Activated CD4-positive, alpha-beta T cell treated with anti-CD3 and anti-CD28 coated beads, Interleukin-2, amount 50 U/mL, for 4 hours (primary cell): ENCODE measurements around the gene ANKS1B.

ENCODE experiments used
- DNase-seq, 2 experiments: peaks; one replicate each; pipeline ENCODE4 v3.0.0-alpha.2; 2020

The ANKS1B gene

DNA sequence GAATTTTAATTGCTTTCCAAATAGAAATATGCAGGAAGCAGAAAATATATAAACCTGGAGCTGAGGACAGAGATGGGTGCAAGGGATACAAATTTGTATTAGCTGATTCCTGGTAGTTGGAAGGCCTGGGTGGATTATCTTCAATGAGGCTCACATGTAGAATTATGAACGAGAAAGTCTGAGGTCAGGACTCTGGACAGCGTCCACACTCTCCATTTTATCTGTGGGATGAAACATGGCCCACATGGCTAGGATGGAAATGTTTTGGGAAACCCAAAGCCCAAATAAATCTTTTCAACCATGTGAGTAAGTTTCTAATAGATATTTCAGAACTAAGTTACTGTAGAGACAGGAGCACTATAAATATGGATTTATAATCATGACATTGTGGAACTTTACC lies 1083.5 kb downstream of the ANKS1B start:
- DNase-seq, result no peak

DNA sequence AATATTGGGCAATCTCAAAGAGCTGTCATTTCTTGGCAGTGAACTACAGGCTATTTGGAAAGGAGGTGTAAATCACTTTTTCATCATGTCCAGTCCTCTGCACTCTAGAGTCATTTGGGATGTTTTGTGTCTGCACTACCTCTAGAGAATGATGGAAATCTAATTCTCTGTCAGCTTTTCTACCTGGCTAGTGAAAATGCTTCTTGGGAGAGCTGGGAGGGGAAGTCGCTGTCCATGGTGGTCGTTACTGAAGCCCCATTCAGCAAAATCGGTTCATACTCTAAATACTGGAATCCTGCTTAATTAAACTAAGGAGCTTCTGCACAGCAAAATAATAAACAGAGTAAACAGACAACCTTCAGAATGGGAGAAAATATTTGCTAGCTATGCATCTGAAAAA lies 1087.8 kb downstream of the ANKS1B start:
- DNase-seq, result no peak

DNA sequence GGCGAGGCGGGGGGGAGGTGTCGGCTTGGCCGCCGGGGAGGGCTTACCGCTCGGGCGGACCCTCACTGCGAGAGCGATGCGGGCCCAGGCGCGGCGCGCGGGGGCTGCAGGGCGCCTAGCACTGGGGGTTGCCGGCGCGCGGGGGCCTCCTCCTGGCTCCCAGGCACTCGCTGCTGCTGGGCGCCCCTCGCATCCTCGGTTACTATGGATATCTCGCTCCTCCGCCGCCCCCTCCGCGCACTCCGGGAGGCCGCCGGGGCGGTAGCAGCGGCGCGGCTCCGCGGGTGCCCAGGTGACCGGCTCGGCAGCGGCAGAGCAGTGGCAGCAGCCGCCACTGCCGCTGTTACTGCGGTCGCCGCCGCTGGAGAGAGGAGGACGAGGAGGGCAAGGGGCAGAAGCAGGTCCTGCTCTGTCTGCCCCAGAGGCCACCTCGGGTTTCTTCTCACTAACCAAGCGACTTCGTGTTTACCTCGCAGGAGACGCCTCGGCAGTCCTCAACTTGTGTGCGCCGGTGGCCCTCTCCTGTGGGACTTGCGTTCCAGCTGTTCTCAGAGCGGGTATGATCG lies 1089.6 kb downstream of the ANKS1B start:
- DNase-seq, result no peak

DNA sequence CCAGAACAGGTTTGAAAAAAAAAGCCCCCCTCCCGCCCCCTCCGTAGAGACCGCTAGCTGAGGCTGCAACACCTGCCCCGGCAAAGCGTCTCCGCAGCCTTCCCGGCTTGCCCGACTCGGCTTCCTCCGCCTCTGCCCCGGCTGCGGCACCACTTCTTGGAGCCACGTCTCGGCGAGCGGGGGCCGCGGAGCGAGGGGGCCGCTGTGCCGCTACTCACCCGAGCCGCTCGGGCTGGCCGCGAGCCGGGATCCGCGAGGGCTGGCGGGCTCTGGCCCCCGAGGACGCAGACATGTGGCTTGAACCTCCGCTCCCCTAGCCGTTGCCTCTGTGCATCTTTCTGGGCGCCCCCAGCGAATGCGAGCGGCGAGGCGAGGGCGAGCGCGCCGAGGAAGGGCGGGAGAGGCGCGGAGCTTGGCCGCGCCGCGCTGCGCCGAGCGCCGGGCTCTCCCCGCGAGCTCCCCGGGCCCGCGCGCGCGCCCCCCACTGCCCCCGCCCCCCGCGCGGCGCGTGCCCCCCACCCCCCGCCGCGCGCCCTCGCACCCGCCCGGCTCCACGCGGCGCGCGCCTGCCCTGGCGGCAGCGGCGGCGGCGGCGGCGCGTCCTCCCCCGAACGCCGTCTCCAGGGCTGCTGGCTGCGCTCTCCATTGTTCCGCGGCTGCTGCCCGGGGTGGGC lies 1090.2 kb downstream of the ANKS1B start:
- no peak for DNase-seq

DNA sequence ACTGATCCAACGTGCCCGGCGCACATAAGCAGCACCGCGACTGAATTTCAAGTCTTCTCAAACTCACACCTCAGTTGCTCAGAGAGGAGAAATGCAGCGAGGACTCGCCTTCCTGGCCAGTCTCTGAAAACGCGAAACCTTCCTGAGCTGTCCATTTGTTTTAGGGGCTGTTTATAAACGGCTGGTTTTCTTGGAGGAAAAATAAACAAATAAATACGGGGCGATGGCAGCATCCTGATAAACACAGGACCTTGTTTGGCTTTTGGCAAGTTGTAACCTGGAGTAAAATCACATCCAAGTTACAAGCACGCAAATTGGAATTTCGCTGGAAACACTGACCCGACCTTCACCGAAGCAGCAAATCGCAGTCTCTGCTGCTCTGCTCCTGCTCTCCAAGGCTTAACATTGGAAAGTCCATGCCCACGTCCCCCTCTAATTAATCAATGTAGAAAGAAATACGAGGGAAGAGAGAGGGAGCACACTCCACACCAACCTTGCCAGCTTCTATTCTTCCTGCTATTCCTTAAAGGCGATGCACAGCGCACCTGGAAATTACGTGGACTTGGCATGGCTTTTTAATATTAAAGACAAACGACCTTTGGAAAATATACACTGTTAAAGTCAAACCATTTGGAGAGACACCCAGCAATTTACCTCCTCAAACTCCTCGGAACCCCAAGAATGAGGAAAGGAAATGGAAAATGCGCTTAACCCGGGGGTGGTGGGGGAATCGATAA lies 1090.9 kb downstream of the ANKS1B start:
- no peak for DNase-seq

DNA sequence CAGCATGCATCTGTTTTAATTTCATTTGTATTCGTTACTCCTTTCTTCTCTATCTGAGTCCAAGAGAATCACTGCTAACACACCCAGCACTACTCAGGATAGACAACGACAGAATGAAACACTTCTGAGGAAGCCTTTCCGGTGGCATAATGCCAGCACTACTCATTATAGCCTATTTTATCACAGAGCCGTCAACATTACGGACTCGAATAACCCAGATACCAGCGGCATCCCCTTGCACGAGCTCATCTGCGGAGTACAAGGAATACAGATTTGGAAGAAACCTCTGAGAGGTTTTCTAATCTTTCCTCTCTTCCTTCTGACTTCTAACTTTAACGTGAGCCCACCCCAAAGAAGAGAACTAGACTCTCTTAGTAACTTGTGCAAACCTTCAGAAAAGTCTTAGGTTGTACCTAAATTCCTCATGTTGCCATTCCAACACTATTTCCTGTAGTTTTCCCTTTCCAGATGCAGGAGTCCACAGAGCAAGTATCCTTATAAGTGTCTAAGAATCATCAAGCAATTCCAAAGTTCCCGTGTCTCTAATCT lies 1091.5 kb downstream of the ANKS1B start:
- no peak for DNase-seq

DNA sequence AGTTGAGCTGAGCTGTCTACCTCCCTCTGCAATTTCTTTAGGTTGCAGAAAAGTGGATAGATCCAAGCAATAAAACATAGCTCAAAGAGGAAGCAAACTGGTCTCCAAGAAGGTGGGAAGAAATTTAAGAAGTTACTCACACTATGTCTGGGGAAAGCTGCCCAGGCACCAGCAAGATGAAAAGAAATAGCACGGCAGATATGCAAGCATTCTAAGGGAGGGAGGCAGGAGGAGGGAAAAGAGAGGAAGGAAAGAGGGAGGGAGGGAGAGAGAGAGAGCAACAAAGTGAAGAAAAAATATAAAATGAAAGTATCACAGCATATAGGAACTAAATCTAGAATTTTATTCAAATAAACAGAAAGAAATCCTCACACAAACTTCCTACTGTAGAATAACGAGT lies 1099.0 kb downstream of the ANKS1B start:
- DNase-seq, result no peak

DNA sequence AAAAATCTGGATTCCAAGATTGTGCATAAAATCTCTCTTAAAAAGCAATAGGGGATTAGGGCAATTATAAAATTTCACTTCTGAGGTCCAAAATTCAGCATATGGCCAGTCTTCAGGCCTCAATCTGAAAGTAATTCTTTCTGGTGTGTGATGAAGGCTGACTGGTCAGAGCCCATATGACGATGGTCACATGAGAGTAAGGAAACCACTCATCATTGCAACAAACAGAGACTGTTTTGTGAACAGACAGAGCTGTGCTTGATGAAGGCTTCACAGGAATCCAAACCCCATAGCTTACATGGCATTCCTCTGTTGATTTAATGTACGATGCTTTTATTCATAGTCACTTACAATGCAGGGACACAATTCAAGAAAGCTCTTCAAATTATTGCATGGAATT lies 1101.5 kb downstream of the ANKS1B start:
- no peak for DNase-seq

DNA sequence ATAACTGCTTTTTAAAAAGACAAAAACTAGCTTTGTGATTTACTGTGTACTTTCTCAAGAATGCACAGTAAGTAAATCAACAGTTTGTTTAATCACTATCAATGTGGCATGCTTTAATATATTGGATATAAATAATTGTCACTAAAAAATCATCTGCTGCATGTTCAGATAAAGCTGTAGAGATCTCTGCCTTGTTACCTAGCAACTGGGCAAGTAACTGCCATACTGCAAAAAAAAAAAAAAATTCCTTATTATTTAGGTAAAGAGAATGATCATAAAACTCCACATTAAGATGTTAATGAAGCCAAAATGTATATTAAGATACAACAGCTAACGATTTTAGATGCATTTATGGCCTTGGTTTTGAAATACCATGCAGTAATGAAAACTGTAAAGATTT lies 1102.2 kb downstream of the ANKS1B start:
- no peak for DNase-seq

DNA sequence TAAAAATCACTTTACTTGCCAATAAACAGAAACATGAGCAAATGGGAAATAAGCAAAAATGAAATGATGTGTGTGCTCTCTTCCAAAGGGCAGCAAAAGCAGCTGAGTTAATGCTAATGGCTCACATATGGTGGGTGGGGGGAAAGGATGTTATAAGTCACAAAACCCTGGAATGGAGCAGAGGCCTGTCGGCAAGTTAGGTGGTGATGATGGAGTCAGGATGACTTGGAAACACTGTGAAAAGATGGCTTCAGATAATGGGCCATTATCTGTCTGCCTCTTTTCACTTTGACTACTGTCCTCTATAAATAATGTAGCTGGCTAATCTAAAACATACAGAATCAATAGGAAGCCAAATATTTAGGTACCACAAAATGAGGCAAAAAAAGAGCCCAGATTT lies 1111.0 kb downstream of the ANKS1B start:
- DNase-seq, result no peak

DNA sequence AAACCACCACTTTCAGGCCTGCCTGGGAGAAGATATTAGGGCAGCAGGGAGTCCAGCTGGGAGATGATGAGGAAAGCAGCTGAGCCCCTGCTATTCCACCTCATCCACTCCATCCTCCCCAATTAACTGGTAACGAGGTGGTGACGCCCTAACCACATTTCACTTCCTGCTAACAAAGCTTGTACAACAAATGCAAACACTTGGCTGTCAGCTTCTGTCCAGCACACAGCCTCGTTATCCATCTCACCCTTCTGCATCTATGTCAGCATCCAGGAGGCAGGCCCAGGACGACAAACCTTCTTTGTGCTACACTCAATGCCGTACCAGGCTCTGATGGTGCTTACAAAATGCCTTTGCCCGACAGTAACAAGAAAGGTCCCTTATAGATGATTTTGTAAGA lies 1114.2 kb downstream of the ANKS1B start:
- no peak for DNase-seq

DNA sequence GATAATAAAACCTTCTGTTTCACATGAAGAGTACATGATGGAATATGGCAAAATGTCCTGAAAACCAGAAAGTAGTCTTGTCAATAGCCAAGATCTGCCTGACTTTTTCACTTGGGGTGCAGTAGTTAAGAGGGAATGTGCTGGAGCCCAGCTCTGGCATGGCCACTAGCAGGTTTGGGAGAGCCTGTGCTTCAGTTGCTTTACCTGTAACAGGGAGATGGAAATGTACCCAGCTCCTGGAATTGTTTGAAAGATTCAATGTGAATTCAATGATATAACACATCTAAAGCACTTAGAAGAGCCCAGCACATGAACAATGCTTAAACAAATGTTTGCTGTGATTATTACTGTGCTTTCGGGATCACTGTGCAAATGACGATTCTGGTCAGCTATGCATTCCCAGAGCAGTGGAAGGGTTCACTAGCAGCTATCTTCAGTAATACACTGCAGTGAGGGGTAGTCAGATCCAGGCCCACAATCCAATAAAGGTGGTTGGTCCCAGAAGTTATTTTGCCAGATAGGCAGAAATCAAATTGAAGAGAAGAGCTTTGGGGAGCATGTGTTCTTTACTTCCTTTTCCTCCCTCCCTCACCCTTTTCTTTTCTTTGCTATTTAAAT lies 1114.7 kb downstream of the ANKS1B start:
- DNase-seq, result no peak

DNA sequence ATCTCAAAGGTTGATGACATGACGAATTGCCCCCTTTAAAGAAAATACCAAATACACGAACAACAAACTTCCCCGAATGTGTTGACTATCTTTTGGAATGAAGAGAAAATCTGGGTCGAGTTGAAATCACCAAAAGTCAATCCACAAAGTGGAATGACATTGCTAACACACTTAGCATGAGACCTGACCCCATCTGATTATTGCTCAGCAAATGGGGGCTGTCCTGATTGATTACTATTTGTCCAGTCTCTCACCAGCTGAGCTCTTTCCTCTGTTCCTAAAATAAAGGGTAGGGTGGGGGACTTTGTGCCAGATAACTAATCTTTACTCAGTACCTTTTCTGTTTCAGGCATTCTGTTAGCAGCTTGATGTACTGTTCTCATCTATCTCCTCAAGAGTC lies 1116.2 kb downstream of the ANKS1B start:
- DNase-seq, result no peak

DNA sequence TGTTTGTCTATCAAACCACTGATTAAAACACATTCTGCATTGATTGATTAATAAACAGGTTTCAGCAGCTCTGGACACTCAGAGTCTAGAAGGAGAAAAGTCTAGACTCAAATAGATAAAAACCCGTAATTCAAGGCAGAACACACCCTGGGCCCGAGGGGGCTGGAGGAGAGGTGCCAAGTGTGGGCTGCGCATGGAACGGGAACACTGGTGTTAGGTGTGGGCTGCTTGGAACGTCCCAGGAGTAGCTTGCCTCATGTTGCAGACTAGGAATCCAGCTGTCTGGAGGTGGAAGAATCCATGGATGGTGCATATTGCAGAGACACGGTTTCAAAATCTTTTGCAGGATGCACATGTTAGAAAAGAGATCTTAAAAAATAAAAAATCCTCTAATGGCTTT lies 1116.7 kb downstream of the ANKS1B start:
- DNase-seq, result no peak

DNA sequence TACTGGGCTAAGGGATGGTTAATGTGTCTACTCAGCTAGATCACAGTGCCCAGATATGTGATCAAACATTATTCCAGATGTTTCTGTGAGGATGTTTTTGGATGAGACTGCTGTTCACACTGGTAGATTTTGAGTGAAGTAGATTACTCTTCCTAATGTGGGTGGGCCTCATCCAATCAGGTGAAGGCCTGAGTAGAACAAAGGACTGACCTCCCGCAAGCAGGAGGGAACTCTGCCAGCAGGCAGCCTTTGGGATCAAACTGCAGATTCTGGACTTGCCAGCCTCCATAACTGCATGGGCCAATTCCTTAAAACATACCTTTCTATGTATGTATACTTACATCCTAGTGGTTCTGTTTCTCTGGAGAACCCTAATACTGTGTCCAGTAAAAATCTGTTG lies 1120.4 kb downstream of the ANKS1B start:
- DNase-seq, result no peak

DNA sequence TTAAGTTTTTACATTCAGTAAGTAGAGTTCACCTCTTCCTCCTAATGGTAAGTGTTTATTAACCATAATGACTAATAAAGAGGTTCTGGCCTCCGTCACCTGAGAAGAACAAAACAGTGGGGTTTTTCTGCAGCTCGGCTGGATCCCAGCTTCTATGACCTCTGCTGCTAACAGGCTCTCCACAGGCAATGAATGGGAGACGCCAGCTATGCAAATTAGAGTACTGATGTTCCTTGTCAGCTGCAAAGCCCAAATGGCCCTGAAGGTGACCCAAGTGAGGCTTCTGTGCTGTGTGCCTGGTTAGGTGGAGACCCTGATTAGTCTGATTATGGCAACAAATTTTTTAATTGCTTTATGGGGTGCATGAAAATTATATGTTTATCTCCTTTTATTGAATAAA lies 1121.6 kb downstream of the ANKS1B start:
- DNase-seq, result no peak

DNA sequence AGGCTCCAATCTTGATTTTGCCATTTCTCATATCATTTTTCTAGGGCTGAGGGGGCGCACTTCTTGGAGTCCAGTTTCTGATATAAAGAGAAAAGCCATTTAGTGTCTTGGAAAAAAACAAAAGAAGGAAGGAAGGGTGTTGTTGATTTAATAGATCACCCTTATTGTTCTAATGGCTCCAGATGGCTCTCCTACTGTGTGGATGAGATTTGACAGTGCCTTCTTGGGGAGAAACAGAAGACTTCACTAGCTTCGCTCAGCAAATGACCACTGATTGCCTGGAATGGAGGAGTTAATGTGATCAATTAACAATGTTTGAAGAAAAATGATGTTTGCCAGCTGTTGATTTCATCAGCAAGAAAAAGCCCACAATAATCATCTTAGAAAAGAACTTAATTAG lies 1123.5 kb downstream of the ANKS1B start:
- no peak for DNase-seq

DNA sequence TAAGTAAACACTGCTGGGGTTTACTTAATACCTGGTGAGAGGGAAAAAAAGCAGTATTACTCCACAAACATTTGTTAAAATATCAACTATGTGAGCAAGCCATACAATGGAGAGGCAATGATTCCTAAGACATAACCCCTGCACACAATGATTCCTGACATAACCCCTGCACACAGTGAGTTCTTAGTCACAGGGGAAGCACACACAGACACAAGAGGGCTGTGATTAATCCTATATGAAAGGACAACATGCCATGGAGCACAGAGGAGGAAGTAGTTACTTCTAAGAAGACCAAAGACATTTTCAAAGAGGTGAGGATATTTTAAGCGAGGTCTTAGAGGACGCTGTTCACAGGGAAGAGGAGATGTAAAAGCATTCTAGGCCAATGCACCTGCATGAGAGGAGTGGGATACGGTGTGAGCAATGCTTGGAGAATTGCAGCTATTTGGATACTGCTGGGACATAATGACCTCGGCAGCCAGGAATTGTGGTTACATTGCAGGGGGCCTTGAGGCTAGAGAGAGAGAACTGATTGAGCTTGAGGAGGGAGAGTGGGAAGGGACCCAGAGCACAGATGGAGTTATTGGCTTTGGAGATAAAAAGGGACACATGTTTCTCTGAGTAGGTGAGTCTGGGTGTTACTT lies 1127.7 kb downstream of the ANKS1B start:
- no peak for DNase-seq

DNA sequence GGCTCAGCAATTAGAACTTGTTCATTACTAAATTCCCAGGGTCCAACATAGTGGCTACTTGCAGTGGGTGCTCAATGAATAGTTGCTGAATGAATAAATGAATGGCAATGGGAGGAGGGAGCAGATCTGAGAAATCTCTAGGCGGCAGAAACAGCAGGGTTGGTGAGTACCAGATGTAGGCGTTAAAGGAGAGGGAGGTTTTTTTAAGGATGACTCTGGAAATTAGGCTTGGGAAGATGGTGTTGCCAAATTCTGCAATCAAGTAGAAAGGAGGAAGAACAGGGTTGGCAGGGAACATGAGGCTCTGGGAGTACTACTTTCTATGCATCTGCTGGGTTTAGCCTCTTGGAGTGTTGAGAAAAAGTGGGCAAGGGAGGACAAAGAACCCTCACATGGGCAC lies 1132.6 kb downstream of the ANKS1B start:
- DNase-seq, result no peak

DNA sequence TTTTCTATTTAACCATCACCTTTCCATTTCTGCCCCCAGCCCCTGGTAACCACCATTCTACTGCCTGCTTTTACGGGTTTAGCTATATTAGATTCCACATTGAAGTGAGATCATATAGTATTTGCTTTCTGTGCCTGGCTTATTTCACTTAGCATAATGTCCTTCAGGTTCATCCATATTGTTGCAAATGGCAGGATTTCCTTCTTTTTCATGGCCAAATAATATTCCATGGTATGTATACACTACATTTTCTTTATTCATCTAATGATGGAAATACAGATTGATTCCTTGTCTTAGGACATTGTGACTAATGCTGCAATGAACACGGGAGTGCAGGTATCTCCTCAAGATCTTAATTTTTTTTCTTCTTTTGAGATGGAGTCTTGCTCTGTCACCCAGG lies 1137.5 kb downstream of the ANKS1B start:
- no peak for DNase-seq

DNA sequence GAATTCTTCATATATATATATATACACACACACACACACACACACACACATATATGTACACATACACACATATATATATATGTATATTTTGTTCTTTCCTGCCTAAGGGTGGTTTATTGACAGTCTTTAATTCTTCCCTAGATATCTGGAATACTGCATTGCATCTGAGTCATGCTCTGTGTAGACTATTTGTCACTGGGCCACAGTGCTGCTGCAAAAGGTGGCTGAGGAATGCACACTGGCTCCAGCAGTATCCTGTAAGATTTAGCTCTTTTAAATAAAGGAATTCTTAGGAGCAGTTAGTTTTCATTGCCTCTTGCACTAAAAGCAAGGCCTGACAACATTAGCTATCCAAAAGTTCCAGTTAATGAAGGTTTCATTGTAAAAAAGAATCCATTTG lies 1138.8 kb downstream of the ANKS1B start:
- DNase-seq, result no peak

DNA sequence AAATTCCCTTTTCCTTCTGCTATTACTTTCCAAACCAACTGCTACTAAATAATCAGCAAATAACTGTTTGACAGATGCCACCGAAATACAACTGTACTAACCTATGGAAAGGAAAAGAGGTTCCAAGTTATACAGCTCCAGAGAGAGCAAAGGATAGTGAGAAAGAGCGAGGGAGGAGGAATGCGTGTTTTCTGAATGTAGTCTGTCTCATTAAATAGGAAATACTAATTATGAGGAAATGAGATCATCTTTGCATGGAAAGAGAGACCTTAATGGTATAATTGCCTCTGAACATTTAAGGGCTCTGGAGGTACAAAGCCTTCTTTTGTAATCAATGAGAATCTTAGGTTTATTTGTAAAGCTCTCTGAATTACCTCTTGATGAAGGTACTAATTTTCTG lies 1144.4 kb downstream of the ANKS1B start:
- DNase-seq, result no peak

DNA sequence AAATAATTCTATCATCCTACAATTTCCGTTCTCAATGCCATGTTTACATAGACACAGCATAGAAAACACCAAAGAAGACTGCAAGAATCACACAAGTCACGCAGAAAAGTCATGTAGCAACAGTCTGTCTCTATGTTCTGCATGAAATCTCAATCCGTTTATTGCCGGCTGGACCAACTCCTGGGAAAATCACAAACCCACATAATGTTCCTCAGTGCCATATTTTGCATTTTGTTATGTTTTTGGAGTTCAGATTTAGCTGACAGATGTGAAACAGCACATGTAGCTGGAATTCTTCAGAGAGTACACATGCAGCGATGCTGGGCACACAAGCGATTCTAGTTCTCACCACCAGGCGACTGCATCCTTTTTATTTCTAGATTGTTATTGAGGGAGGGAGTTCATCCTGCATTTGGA lies 1146.5 kb downstream of the ANKS1B start:
- no peak for DNase-seq
